Neural crest cell (in vitro differentiated cells): ENCODE data around the gene C5AR2. TPM values are rescaled to one million over a fixed set of nuclear protein-coding genes. Genes with fewer than 3 reads are reported as not detected.

Experiments used
- DNase-seq: peaks from one replicate; pipeline ENCODE4 v3.0.0; 2021; ENCODE audit warnings: low read depth, mixed read lengths, low spot score
- H3K27ac Mint-ChIP-seq: one replicate; pipeline ENCODE4 v1.8.0; 2021; ENCODE audit warnings: mild to moderate bottlenecking, mixed read lengths; ENCODE audit not compliant: unreplicated experiment
- H3K27me3 Mint-ChIP-seq: 2 replicates; pipeline ENCODE4 v1.8.0; 2021; ENCODE audit warnings: low read depth, mild to moderate bottlenecking, mixed read lengths
- H3K36me3 Mint-ChIP-seq: 2 replicates; pipeline ENCODE4 v1.8.0; 2021; ENCODE audit warnings: low read depth, mild to moderate bottlenecking, mixed read lengths
- H3K4me1 Mint-ChIP-seq: 2 replicates; pipeline ENCODE4 v1.8.0; 2021; ENCODE audit warnings: mixed read lengths
- H3K4me3 Mint-ChIP-seq: one replicate; pipeline ENCODE4 v1.8.0; 2021; ENCODE audit warnings: mild to moderate bottlenecking, mixed read lengths
- H3K9me3 Mint-ChIP-seq: 2 replicates; pipeline ENCODE4 v1.8.0; 2021; ENCODE audit warnings: mixed read lengths
- CTCF ChIP-seq: fragments of 200-600 bp; sonication (generic); conservative IDR thresholded peaks from 2 replicates; pipeline ENCODE4 v1.5.0; 2021; ENCODE audit warnings: antibody characterized with exemption, mild to moderate bottlenecking
- total RNA-seq: library from RNA; stranded (reverse); gene quantifications from 2 replicates; pipeline ENCODE4 v1.2.1, GENCODE V29; 2021

The C5AR2 gene
- total RNA-seq, 1 donor from 2014 or later, result not detected

DNA sequence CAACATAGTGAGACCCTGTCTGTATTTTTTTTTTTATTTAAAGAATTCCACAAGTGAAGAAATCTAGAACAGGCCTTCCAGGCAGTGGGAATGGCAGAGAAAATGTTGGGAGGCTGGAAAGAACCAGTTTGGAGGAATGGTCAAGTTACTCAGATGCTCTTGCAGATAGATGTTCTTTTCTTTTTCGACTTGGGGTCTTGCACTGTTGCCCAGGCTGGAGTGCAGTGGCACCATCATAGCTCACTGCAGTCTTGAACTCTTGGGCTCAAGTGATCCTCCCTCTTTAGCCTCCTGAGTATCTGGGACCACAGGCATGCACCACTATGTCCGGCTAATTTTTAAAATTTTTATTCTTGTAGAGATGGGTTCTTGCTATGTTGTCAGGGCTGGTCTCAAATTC is 21.7 kb upstream of the C5AR2 start:
- no peak overlapping the region for H3K27ac Mint-ChIP-seq

GRCh38 chr19:47310819-47311218 is 21.2 kb upstream of the C5AR2 start:
- H3K27me3 Mint-ChIP-seq, result peaks cover 30% of the 10 kb centered on the region
- H3K27ac Mint-ChIP-seq, result no peak overlapping the region
- no peaks in the 10 kb centered on the region for H3K4me1 Mint-ChIP-seq
- no peaks in the 10 kb centered on the region for H3K9me3 Mint-ChIP-seq
- H3K36me3 Mint-ChIP-seq, result no peaks in the 10 kb centered on the region
- H3K4me3 Mint-ChIP-seq, result no peak overlapping the region
- no peak for TF ChIP-seq CTCF
- no peak for DNase-seq

More for the DNA sequence above, 21.7 kb upstream of the C5AR2 start:
- peaks cover 28% of the 10 kb centered on the region for H3K27me3 Mint-ChIP-seq
- no peak for TF ChIP-seq CTCF
- H3K36me3 Mint-ChIP-seq, result no peaks in the 10 kb centered on the region
- peaks cover 2% of the 10 kb centered on the region for H3K4me1 Mint-ChIP-seq
- DNase-seq, result no peak
- no peak overlapping the region for H3K4me3 Mint-ChIP-seq
- H3K9me3 Mint-ChIP-seq, result no peaks in the 10 kb centered on the region

DNA sequence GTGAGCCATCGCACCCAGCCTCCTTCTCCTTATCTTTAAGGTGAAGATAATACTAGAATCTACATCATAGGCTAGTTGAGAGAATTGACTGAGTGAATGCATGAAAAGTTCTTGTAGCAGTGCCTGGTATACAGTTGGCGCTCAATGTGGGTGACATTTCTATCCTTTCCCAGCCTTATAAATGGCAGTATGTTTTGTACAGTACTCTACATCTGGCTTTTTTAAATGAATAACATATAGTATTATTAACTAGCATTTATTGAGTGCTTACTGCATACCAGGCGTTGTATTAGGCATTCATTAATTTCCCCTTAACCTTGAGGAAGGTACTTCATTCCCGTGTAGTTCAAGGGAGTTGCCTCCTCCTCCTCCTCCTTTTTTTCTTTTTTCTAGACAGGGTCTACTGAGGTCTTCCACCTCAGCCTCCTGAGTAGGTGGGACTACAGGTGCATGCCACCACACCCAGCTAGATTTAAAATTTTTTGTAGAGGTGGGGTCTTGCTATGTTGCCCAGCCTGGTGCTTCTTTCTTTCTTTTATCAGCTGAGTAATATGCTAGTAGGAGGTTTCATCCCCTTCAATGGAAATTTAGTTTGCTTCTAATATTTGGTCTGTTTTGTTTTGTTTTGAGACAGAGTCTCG is 19.5 kb upstream of the C5AR2 start:
- peaks cover 27% of the 10 kb centered on the region for H3K27me3 Mint-ChIP-seq
- no peak for DNase-seq
- no peaks in the 10 kb centered on the region for H3K4me1 Mint-ChIP-seq
- no peaks in the 10 kb centered on the region for H3K9me3 Mint-ChIP-seq
- no peak overlapping the region for H3K4me3 Mint-ChIP-seq
- no peak overlapping the region for H3K27ac Mint-ChIP-seq
- TF ChIP-seq CTCF, result no peak
- H3K36me3 Mint-ChIP-seq, result no peaks in the 10 kb centered on the region

GRCh38 chr19:47313754-47314295 is 18.1 kb upstream of the C5AR2 start:
- H3K27ac Mint-ChIP-seq, result no peak overlapping the region
- no peak overlapping the region for H3K4me3 Mint-ChIP-seq
- no peaks in the 10 kb centered on the region for H3K9me3 Mint-ChIP-seq
- no peak for TF ChIP-seq CTCF
- peaks cover 27% of the 10 kb centered on the region for H3K27me3 Mint-ChIP-seq
- no peaks in the 10 kb centered on the region for H3K4me1 Mint-ChIP-seq
- no peaks in the 10 kb centered on the region for H3K36me3 Mint-ChIP-seq
- no peak for DNase-seq

GRCh38 chr19:47315125-47315821 is 16.7 kb upstream of the C5AR2 start:
- TF ChIP-seq CTCF, result no peak
- peaks cover 21% of the 10 kb centered on the region for H3K27me3 Mint-ChIP-seq
- no peak overlapping the region for H3K4me3 Mint-ChIP-seq
- no peaks in the 10 kb centered on the region for H3K9me3 Mint-ChIP-seq
- no peak for DNase-seq
- H3K4me1 Mint-ChIP-seq, result no peaks in the 10 kb centered on the region
- no peak overlapping the region for H3K27ac Mint-ChIP-seq
- no peaks in the 10 kb centered on the region for H3K36me3 Mint-ChIP-seq
